T follicular helper cell (primary cell): ENCODE measurements around the gene ACOT13.
"Not testable (repeated sequence)": the region's sequence is repeated elsewhere in the genome, so short reads cannot be mapped to it uniquely, and the experiment has no call there.

Source experiments
- DNase-seq: peaks from one replicate; pipeline ENCODE4 v3.0.0-alpha.2; 2020; ENCODE audit warnings: low read depth
- total RNA-seq, 2 experiments: gene quantifications; one replicate each; lab custom pipeline; 2026; lab: John Stamatoyannopoulos, UW

The ACOT13 gene
- 17.0 to 19.9 reads per million in 2 experiments for total RNA-seq

DNA sequence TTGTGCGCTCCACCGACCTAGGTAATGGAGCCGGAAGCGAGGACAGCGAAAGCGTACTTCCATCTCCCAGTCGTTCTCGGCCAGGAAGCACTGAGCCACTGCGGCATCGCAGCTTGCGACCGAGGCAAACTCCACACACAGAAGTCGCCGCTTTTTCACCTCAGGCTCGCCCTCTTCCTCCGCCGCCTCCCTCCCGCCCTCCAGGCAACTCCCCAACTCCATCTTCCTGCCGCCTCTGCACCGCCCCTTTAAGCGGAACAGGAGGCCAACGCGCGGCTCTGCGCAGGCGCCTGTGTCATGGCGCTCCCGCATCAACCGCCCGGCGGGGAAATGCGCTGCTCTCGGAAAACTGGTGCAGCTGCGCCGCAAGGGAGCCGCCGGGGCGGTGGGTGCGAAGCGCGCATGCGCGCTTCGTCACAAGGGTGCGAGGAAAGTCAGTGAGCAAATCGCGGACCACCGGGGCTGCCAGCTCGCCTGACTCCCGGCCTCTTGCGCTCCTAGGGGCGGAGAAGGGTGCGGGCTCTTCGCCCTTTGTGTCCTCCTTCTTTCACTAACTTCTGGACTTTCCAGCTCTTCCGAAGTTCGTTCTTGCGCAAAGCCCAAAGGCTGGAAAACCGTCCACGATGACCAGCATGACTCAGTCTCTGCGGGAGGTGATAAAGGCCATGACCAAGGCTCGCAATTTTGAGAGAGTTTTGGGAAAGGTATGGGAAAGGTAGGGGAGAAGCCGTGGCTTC, at the start of gene ACOT13, which contains the start of gene TDP2:
TSS of gene ACOT13 (plus strand) at position 437 of the 737 bp plus-strand sequence. CDS start at position 624, 187 bp downstream.
TSS of gene TDP2 (minus strand) at position 259 of the 737 bp plus-strand sequence. CDS start at position 222, 37 bp downstream.
- peak; percentile 94 for DNase-seq

DNA sequence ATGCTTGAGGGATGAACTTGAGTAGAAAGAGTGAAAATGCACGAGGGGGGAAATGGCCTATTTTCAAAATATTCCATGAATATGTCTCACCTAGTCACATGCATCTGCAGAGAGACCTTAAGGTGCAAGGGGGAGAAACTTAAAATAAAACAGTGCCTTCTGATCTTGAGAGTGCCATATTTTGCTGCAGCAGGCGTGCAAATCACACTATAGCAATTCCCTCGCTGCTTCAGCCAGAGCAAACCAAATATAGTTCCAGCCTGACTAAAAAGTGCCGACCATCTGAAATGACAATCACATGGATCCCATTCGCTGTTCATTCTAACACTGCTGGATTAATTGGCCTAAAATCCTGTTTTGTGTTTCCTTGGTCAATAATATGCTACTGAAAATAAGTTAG, 47.2 kb upstream of the ACOT13 start:
- DNase-seq = no peak

DNA sequence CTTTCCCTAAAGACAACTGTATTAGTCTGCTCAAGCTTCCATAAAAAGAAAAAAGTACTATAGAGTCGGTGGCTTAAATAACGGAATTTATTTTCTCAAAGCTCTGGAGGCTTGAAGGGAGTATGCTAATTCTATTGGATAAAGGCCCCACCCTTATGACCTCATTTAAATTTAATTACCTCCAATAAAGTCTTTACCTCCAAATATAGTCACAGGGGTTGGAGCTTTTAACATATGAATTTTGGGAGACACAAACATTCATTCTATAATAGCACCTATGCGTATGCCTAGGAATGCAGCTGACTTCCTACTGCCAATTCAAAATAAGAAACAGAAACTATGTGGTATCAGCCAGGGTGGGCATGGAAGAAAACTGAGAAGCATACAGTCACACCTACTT, 46.2 kb upstream of the ACOT13 start:
- no peak for DNase-seq

DNA sequence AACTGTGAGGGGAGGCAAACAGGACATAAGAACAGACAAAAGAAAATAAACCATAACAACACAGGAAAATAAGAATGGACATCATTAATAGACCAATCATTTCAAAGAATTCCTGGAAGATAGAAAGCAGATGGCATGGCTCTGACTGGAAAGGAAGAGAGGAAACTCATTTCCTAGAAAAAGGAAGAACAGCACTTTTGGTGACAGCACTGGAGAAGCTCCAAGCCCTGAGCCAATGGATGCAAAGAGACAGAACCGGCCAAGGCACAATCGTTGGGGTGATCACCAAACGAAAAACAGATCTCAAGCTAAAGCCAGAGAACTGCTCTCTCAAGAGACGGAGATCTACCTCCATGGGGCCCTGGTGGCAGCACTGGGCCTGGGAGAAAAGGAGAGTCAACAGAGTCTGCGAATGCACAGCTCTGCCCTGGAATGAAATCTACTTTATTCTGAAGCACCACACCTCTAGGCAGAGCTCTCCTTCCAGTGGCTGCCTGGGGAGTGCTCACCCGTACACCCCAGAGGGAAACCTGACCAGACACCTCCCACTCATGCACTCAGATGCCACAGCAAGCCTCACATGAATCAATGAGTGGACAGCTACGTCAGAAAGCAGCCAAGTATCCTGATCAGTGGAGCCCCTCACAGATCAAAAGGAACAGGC, 45.1 kb upstream of the ACOT13 start:
- DNase-seq = no peak

DNA sequence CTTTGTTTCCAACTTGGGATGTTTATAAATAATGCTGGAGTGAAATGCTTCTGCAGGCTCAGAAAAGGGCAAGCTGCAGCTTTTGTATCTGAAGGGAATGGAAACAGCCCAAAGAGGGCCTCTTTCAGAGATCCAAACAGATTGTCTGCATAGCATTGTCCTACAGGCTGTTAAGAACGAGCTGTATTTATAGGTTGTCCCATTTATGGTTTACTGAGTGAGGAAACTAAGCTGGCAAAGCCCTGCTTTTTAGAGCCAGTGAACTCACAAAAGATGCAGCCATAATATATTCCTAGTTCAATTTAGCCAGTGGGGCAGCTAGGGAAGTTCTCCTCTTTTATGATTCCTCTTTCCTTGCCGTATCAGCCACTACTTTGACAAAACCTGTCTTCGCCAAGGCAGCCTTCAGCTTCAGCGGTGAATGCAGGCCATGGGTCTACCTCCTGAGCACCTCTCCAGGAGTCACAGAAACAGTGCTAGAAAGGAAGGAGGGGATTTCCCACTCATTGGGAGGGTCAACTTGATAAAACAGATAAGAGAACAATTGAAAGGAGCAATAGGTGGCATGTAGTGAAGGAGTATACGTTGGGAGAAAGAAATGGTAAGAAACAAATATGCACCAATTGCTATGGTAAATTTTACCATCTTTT, 35.9 kb upstream of the ACOT13 start:
- DNase-seq = no peak

DNA sequence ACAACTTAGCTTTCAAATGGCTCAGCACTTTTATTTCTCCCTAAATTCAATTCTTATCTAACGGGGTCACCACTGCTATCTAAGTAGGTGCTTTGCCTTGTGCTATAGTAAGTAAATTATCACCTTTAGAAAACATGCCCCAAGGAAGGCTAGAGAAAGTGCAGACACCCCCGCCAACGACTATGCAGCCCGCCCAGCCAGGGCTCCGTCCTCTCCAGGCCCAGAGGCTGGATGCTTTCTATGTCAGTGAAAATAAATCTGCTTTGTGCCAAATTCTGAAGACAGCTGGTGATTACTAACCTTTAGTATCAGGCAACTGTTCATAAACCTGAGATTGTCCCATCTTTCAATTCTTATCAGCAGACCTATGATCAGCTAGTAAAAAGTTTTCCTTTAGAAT, 35.2 kb upstream of the ACOT13 start:
- no peak for DNase-seq

DNA sequence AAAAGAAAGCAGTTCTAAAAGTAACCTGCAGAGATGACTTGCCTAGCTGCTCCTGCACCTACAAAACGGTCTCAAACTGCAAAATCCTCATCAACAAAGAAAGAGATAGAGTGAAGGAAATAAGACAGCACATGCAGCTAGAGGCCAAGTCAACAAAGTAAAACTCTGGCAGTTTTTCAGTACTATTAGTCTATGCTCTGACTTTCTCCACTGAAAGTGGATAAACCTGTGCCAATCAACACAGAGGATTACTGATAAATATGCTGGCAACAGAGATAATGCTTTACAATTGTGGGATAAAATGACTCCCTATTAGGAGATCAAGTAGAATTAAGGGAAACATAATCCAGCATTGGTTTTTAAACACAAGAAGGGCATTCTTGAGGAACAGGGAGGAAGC, 34.3 kb upstream of the ACOT13 start:
- no peak for DNase-seq

DNA sequence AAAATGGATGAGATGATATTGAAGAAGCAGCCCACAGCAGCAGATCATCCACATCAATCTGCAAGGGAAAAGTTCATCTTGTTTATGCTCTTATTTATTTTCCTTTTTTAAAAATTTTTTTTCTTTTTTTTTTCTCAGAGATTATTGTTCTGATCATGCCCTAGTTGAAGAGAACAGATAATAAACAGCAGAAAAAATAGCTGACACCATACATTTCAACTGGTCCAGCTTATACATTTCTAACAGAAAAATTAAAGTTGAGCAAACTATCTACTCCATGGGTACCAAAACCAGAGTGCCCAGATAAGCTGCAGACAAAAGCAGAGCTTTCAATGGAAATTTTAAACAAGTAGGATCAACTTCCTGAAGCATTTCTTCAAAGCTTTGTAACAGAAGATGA, 30.2 kb upstream of the ACOT13 start:
- no peak for DNase-seq

DNA sequence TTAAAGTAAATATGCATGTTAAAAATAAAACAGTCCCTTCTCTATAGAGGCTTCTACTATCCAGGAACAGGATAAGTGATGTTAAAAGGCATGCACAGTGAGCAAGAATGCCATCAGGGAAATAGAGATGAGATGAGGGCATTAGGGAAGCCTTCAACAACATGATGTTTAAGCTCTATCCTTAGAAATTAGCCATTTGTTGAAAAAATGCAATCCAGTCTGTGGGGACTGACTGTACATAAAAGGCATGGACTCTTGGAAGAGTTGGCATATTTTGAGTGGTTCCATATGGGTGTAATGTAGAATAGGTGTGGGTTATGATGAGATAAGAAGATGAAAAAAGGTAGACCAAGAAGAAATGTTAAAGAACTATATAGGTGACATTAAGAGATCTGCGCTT, 26.7 kb upstream of the ACOT13 start:
- no peak for DNase-seq

DNA sequence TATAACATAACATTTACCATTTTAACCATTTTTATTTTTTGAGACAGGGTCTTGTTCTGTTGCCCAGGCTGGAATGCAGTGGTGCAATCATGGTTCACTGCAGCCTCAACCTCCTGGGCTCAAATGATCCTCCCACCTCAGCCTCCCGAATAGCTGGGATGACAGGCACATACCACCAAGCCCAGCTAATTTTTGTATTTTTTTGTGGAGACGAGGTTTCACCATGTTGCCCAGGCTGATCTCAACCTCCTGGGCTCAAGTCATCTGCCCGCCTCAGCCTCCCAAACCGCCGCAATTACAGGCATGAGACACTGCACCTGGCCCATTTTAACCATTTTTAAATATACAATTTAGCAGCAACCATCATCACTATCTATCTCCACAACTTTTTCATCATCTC, 26.2 kb upstream of the ACOT13 start:
- not testable (repeated sequence) for DNase-seq

DNA sequence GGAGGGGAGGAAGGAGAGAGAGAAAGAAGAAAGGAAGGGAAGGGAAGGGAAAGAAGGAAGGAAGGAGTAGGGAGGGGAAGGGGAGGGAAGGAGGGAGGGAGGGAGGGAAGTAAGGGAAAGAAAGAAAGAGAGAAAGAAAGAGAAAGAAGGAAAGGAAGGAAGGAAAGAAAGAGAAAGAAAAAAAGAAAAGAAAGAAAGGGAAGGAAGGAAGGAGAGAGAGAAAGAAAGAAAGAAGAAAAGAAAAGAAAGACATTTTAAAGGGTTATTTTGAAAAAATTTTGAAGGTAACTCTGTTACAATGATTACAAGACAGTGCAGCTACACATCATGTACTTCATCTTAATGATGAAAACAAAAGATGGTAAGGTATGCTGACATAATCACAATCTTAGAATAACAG, 24.8 kb upstream of the ACOT13 start:
- DNase-seq = no peak

DNA sequence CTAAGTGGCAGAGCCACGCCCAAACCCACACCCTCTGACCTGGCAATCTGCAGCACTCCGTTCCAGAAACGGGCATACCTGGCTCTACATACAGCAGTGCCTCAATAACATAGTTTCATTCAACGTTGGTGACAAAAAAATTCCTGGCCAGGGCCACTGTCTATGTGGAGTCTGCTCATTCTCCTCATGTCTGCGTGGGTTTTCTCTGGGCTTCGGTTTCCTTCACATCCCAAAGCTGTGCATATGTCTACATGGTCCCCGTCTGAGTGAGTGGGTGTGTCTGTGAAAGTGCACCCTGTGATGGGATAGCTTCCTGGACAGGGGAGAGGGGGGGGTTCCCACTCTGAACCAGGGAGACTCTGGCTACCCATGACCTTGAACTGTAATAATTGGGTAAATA, 23.0 kb upstream of the ACOT13 start:
- DNase-seq = no peak

DNA sequence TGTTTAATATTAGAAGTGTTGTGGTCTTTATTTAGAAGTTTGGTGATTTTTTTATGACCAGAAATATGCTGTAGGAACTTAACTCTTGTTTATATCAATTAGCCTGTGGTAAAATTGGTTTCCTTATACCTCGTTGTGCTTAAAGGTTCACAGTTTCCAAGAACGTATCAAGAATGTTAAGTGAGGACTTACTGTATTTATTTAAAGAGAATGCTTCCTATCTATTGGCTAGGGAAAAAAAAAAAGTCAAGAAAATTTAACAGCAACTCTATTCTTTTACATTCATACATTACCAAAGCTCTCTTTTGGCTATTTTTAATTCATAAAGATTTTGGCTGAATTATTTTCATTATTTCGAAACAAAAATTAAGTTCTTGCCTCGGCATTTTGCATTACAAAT, 22.5 kb upstream of the ACOT13 start:
- no peak for DNase-seq

DNA sequence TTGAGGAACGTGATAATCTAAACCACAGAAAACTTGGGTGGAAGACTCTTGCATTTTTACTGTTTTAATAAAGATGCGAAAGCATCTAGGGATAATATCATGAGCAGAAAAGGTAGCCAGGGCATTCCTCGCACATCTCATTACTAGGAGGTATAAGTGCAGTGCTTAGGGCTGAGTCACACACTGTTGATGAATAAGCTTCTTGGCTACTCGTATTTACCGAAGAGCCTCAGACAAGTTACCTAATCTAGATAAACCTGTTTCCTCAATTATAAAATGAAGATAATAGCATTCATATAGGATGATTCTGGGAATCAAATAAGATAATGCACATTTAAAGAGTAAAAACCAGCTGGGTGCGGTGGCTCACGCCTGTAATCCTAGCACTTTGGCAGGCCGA, 20.1 kb upstream of the ACOT13 start:
- DNase-seq = no peak

DNA sequence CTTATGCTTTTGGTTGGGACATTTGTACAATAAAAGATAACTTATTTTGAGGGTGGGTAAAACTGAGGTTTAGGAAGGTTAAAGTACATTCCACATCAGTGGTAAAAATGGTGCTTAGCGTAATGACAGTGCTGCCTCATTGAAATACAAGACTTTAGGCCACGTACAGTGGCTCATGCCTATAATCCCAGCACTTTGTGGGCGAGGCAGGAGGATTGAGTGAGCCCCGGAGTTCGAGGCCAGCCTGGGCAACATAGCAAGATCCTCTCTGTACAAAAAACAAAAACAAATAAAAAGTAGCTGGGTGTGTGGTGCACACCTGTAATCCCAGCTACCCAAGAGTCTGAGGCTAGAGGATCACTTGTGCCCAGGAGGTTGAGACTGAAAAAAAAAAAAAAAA, 18.6 kb upstream of the ACOT13 start:
- no peak for DNase-seq

DNA sequence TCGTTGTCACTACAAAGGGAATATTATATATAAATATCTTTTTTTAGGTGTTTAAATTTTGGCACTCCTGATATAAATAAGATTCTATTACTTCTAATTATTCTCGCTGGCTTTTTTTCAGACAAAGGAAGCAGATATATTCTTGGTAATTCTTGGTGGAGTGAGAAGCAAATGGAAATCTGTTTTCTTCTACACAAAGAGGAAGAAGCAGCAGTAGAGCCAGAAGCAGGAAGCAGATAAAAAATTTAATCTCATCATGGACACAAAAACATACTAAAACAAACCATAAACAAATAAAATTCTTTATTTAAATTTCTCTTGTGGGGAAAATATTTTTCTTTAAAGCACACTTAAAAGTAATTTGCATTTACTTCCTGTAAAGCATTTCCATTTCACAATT, 17.2 kb upstream of the ACOT13 start:
- no peak for DNase-seq

DNA sequence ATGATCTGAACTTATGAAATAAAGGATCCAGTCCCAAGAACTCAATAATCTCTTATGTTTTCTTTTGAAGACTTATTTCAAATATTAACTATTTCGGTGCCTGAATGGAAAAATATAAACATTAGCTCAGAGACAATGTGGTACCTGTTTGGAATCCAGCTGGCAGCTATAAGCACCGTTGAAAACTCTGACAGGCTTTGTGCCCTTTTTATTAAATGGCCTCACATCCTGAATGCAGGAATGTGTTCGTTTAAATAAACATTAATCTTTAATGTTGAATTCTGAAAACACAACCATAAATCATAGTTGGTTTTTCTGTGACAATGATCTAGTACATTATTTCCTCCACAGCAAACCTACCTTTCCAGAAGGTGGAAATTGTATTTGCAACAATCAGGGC, 16.5 kb upstream of the ACOT13 start:
- DNase-seq = no peak

DNA sequence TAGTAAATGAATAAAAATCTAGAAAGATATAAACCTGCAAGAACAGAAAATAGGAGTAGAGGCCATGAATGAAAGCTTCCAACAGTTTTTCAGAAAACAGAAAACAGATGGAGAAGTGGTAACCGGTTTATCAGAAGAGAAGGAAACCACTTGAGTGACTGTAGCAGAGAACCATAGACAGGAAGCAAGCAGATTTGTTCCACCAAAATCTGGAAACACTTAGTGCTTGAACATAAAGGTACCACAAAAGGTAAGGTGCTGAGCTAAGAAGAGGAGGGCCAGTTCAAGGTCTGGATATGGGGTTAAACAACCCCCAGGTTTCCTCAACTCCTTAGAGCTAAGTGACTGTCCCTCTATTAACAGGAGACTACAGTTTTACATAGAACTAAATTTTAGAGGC, 11.7 kb upstream of the ACOT13 start:
- DNase-seq = no peak

DNA sequence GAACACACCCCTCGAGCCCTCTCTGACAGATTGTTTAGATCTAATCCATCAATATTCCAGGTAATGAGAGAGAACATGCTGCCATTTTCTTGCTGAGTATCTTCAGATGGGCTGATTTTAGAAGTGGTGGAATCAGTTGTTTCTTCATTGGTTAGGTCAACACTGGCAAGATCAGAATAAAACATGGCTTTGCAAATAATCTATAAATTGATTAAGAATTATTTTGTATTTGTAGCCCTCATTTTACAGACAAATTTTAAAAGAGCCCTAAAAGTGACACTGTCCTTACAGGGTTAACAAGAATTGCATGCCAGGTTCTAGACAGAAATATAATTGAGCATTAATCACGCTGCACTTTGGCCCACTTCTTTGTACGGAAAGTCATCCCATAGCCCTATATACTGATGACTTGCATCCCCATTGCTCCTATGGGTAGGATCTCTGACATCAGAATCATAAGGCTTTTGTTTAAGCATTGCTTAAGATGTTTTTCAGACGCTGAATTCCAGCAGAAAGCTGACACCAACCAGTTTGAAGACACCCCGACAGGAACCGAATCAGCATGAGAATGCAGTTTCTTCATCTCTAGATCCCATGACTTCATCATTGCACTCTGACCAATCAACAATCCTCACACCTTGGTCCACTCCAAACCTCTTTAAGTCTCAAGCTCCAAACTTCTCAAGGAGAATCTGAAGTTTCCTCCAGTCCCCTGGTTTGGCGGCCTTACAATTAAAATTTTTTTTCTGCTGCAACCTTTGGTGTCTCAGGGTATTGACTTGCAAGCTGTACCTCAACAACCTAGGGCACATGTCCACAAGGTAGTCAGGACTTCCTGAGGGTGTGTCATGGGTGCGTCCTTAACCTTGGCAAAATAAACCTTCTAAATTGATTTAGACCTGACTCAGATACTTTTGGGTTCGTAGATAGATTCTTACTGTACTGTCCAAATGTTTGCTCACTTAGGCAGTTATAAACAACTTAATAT, 8.0 kb upstream of the ACOT13 start:
- no peak for DNase-seq

DNA sequence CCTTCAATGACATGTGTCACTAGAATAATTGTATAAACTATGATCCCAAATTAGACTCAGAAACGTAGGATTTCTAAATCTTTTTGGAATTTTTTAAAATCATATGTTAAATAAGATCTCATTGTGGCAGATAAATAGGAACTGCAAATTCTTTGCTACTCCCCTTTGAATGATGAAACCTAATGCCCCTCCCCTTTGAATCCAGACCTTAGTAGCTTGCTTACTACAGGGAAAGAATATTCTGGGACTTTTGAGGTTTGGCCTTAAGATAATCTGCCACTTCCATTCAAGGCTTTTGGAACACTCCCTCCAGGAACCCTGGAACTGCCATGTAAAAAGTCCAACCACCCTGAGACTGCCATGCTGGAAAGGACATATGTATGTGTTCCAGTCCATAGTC, 7.3 kb upstream of the ACOT13 start:
- no peak for DNase-seq

DNA sequence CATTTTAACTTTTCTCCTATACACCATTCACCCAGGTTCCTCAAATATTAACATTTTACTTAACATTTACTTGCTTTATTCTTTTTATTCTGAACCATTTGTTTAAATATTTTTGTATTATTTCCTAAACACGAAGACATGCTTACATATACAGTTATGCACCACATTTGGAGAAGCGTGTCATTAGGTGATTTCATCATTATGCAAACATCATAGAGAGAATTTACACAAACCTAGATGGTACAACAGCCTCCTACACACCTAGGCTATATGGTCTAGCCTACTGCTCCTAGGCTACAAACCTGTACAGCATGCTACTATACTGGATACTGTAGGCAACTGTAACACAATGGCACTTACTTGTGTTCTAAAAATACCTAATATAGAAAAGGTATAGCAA, 6.8 kb upstream of the ACOT13 start:
- DNase-seq = no peak

DNA sequence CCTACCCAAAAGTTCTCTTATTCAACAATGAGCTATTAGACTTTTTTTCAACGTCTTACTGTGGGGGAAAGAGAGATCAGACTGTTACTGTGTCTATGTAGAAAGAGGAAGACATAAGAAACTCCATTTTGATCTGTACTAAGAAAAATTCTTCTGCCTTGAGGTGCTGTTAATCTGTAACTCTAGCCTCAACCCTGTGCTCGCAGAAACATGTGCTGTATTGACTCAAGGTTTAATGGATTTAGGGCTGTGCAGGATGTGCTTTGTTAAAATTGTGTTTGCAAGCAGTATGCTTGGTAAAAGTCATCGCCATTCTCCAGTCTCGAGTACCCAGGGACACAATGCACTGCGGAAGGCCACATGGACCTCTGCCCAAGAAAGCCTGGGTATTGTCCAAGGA, 5.1 kb upstream of the ACOT13 start:
- not testable (repeated sequence) for DNase-seq
